ENCODE results near the gene RPL13. TPM values are rescaled to one million over a fixed set of nuclear protein-coding genes. Genes with fewer than 3 reads are reported as not detected.
A peak's percentile ranks its signal among the peaks of the same experiment; 100 is the strongest.

Gene RPL13
- total RNA-seq, 2 donors from 2014 or later: 4,192 to 4,476 TPM

GRCh38 chr16:89572073-89572484 is 11.6 kb downstream of the RPL13 start:
- no peaks in the 10 kb centered on the region for H3K9me3 ChIP-seq (ENCODE audit: control insufficient read depth, low read length, poor library complexity, severe bottlenecking)
- Mint-ChIP-seq H3K27ac (peak overlapping the region; percentile 71), H3K36me3 (ENCODE audit: low read depth) (no peaks in the 10 kb centered on the region), H3K27me3 (no peaks in the 10 kb centered on the region), H3K4me3 (peak overlapping the region; percentile 7), H3K4me1 (peaks cover 8% of the 10 kb centered on the region)
- no peak for DNase-seq
- ATAC-seq: peak; percentile 20

GRCh38 chr16:89572485-89573205 is 12.2 kb downstream of the RPL13 start:
- H3K4me3 Mint-ChIP-seq: peak overlapping the region; percentile 55
- no peak for ATAC-seq
- no peaks in the 10 kb centered on the region for H3K36me3 Mint-ChIP-seq (ENCODE audit: low read depth)
- no peaks in the 10 kb centered on the region for H3K9me3 ChIP-seq (ENCODE audit: control insufficient read depth, low read length, poor library complexity, severe bottlenecking)
- H3K27ac Mint-ChIP-seq: no peak overlapping the region
- peaks cover 10% of the 10 kb centered on the region for H3K4me1 Mint-ChIP-seq
- DNase-seq: no peak
- no peaks in the 10 kb centered on the region for H3K27me3 Mint-ChIP-seq

- ATAC-seq (no peak), DNase-seq (no peak)
- H3K9me3 ChIP-seq (ENCODE audit: control insufficient read depth, low read length, poor library complexity, severe bottlenecking): no peaks in the 10 kb centered on the region
- no peaks in the 10 kb centered on the region for H3K36me3 Mint-ChIP-seq (ENCODE audit: low read depth)
- H3K27me3 Mint-ChIP-seq: no peaks in the 10 kb centered on the region
- peaks cover 10% of the 10 kb centered on the region for H3K4me1 Mint-ChIP-seq
- H3K27ac Mint-ChIP-seq: peak overlapping the region; percentile 47
- H3K4me3 Mint-ChIP-seq: peak overlapping the region; percentile 72
Observed at GRCh38 chr16:89573826-89574680, 13.6 kb downstream of the RPL13 start.

GRCh38 chr16:89574681-89575246 is 14.3 kb downstream of the RPL13 start:
- H3K9me3 ChIP-seq (ENCODE audit: control insufficient read depth, low read length, poor library complexity, severe bottlenecking): no peaks in the 10 kb centered on the region
- Mint-ChIP-seq H3K4me1 (peaks cover 10% of the 10 kb centered on the region), H3K27me3 (no peaks in the 10 kb centered on the region), H3K4me3 (peak overlapping the region; percentile 76), H3K27ac (no peak overlapping the region), H3K36me3 (ENCODE audit: low read depth) (no peaks in the 10 kb centered on the region)
- DNase-seq (peak; percentile 37 to 52 (median 48)), ATAC-seq (peak; percentile 71)

- Mint-ChIP-seq H3K4me3 (peak within 1 kb of the TSS; percentile 76), H3K36me3 (ENCODE audit: low read depth) (no peaks in the 10 kb centered on the region), H3K4me1 (peaks cover 10% of the 10 kb centered on the region), H3K27ac (no peak within 1 kb of the TSS), H3K27me3 (no peaks in the 10 kb centered on the region)
- no peak for DNase-seq
- ATAC-seq: peak; percentile 53
- H3K9me3 ChIP-seq (ENCODE audit: control insufficient read depth, low read length, poor library complexity, severe bottlenecking): no peaks in the 10 kb centered on the region
Observed at GRCh38 chr16:89575247-89576152, 15.0 kb downstream of the RPL13 start, which contains the start of gene CPNE7. TSS of gene CPNE7 (plus strand) at chr16:89575758. CDS start at chr16:89575898, 140 bp downstream.

GRCh38 chr16:89576153-89577054 is 15.9 kb downstream of the RPL13 start:
- peaks cover 10% of the 10 kb centered on the region for H3K4me1 Mint-ChIP-seq
- DNase-seq (no peak), ATAC-seq (no peak)
- no peaks in the 10 kb centered on the region for H3K9me3 ChIP-seq (ENCODE audit: control insufficient read depth, low read length, poor library complexity, severe bottlenecking)
- no peaks in the 10 kb centered on the region for H3K27me3 Mint-ChIP-seq
- H3K36me3 Mint-ChIP-seq (ENCODE audit: low read depth): no peaks in the 10 kb centered on the region
- no peak overlapping the region for H3K27ac Mint-ChIP-seq
- H3K4me3 Mint-ChIP-seq: no peak overlapping the region

- Mint-ChIP-seq H3K36me3 (ENCODE audit: low read depth) (no peaks in the 10 kb centered on the region), H3K4me1 (peaks cover 4% of the 10 kb centered on the region), H3K27ac (no peak overlapping the region), H3K4me3 (peak overlapping the region; percentile 25), H3K27me3 (no peaks in the 10 kb centered on the region)
- no peaks in the 10 kb centered on the region for H3K9me3 ChIP-seq (ENCODE audit: control insufficient read depth, low read length, poor library complexity, severe bottlenecking)
- DNase-seq (no peak), ATAC-seq (no peak)
Observed at GRCh38 chr16:89577055-89577759, 16.7 kb downstream of the RPL13 start.

GRCh38 chr16:89579351-89579750 is 18.9 kb downstream of the RPL13 start:
- no peak for DNase-seq
- no peaks in the 10 kb centered on the region for H3K27me3 Mint-ChIP-seq

GRCh38 chr16:89581045-89581695 is 20.7 kb downstream of the RPL13 start:
- H3K4me1 Mint-ChIP-seq: peaks cover 2% of the 10 kb centered on the region
- DNase-seq (no peak), ATAC-seq (no peak)
- no peaks in the 10 kb centered on the region for H3K36me3 Mint-ChIP-seq (ENCODE audit: low read depth)
- no peak overlapping the region for H3K4me3 Mint-ChIP-seq
- no peak overlapping the region for H3K27ac Mint-ChIP-seq
- H3K27me3 Mint-ChIP-seq: no peaks in the 10 kb centered on the region
- no peaks in the 10 kb centered on the region for H3K9me3 ChIP-seq (ENCODE audit: control insufficient read depth, low read length, poor library complexity, severe bottlenecking)

More at GRCh38 chr16:89579351-89579750, 18.9 kb downstream of the RPL13 start:
- no peak overlapping the region for H3K27ac Mint-ChIP-seq
- no peaks in the 10 kb centered on the region for H3K36me3 Mint-ChIP-seq (ENCODE audit: low read depth)
- no peak for ATAC-seq
- no peaks in the 10 kb centered on the region for H3K9me3 ChIP-seq (ENCODE audit: control insufficient read depth, low read length, poor library complexity, severe bottlenecking)
- H3K4me3 Mint-ChIP-seq: no peak overlapping the region
- H3K4me1 Mint-ChIP-seq: peaks cover 2% of the 10 kb centered on the region

GRCh38 chr16:89581861-89582563 is 21.5 kb downstream of the RPL13 start:
- no peaks in the 10 kb centered on the region for H3K36me3 Mint-ChIP-seq (ENCODE audit: low read depth)
- H3K27ac Mint-ChIP-seq: no peak overlapping the region
- H3K9me3 ChIP-seq (ENCODE audit: control insufficient read depth, low read length, poor library complexity, severe bottlenecking): no peaks in the 10 kb centered on the region
- peaks cover 2% of the 10 kb centered on the region for H3K4me1 Mint-ChIP-seq
- ATAC-seq: no peak
- no peak overlapping the region for H3K4me3 Mint-ChIP-seq
- no peak for DNase-seq
- H3K27me3 Mint-ChIP-seq: no peaks in the 10 kb centered on the region

Measured in T-helper 17 cell (primary cell).